ENCODE data around the gene SEPTIN12.
"Not testable (repeated sequence)": the region's sequence is repeated elsewhere in the genome, so short reads cannot be mapped to it uniquely, and the experiment has no call there.

SEPTIN12 gene

DNA sequence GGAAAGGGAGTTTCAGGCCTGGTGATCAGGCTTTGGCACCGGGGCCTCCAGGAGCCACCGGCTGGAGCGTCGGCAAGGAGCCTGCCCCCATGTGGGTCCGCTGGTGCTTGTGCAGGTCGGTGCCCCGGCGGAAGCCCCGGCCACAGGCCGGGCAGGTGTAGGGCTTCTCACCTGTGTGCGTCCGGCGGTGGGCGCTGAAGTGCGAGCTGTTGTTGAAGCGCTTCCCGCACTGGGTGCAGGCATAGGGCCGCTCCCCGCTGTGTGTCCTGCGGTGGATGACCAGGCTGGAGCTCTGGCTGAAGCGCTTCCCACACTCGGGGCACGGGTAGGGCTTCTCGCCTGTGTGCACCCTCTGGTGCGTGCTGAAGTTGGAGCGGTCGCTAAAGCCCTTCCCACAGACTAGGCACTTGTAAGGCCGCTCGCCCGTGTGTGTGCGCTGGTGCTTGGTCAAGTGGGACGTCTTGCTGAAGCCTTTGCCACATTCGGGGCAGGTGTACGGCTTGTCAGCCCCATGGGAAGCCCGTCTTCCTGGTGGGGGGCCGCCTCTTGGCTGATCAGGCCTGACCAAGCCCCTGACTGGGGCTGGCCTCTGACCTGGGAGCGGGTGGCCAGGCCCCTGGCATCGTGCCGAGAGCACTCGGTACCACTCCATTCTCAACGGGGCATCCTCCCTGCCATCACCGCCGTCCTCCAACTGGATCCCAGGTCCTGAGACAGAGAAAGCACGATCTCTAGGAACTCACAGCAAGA, 35.6 kb downstream of the SEPTIN12 start:
- no peak for DNase-seq

DNA sequence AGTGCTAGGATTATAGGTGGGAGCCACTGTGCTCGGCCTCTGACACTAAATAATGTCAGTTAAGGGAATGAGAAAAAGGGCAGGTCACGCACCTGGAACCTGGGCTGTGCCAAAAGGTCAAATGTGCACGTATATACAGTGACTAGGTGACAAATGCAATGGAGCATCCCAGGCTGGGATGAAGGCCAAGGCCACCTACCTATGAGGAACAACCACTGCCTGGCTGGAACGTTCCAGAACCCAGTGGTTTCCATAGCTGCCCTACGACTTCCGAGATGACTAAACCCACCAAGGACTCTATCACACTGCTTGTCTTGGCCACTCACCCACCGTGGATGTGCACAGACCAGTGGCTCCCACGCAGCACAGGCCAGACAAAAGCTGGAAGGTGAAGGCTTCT, 37.2 kb downstream of the SEPTIN12 start:
- no peak for DNase-seq

DNA sequence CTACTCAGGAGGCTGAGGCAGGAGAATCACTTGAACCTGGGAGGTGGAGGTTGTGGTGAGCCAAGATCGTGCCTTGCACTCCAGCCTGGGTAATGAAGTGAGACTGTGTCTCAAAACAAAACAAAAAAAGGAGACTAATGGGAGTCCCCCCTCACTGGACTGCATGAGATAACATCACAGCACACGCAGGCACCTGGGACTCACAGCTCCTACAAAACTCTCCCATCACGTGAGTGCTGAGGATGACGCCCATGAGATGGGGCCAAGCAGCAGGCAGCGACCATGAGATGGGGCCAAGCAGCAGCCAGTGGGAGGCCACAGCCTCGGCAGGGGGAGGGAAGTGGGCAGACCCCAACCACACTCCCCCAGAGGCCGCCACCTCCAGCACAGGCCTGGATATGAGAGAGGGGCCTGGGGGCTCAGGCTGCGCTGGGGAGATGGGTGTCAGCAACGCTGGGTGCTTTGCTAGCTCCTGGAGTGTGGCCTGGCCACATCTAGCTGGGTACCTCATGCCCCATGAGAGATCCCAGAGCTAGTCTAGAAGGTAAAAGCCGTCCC, 38.4 kb downstream of the SEPTIN12 start:
- no peak for DNase-seq

DNA sequence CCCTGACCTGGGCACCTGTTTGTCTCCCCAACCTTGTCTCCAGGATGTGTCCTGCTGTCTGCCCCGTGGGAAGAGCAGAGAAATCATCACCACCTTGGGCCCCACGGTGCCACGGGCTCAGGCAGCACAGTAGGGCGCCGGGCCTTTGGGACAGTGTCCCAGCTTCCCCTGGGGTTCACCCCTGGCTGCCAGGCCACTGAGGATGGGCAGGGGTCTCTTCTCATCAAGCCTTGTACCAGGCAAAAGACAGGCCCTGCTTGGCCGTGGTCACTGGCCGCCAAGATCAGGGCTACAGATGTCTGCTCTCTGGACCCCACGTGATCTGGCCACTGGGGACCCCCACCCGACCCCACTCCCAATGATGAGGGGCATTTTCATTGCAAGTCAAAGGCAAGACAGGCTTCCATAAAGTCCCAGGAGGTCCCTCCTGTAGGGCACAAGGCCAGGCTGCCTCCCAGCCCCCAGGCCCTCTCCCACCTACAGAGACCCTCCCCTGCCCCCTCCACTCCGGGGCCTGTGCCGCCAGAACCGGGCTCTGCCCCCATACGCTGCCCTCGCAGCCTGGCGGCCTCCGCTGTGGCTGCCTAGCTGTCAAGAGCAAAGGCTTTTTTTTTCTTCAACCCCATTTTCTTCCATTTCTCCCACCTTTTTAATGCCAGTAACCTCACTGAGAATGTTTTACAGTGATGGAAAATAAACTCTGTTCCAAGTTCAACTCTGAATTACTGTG, 39.3 kb downstream of the SEPTIN12 start:
- DNase-seq: no peak

DNA sequence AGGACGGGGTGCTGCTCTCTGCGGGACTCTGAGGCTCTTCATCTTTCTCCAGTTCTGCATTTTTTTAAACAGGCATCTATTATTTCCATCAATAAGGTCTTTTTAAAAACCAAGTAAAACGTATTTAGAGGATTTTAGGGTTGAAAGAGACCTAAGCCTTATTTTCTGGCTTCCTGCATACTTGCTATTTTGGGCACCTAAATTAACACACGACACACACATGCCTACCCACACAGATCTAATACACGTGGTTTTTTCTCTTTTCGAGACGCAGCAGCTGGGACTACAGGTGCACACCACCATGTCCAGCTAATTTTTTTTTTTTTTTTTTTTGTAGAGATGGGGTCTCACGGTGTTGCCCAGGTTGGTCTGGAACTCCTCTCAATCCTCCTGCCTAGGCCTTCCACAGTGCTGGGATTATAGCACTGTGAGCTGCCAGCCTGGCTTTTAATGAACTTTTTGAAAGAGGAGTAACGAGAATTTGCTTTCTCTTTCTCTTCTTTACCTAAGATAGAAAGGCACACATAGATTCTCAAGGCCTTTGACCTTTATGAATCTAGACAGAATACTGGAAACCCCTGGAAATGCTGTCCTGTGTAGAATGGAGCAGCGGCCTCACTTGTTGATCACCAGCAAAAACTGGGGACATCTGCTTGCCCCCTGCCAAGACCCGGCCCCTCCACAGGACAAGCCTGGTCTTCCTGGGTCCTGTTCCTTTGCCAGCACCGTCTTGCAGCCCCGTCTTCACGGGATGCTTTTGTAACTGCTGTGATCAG, 40.1 kb downstream of the SEPTIN12 start:
- DNase-seq: no peak

DNA sequence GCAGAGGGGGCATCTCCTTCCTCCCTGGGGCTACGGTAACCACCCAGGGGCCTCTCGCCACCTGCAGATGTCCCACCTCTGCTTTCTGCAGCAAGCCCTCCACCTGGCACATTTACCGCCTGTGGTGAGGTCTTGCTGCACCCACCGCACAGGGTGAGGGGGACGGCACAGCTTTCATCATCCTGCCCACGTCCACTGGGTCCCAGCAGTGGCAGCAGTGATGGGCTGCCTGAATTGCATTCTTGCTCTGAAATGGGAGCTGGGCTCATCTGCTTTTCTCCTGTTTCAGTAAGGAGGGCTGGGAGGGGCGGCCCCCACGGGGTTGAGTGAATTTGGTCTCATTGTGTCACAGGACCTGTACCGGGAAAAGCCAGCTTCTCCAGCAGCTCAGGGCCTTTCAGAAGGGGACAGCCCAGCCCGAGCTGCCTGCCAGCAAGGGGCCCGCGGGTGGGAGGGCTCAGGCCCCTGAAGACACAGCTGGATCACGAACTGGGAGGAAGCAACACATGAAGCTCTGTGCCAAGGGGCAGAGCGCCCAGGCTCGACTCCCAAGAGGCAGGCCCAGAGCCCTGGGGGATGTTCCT, 41.1 kb downstream of the SEPTIN12 start:
- no peak for DNase-seq

DNA sequence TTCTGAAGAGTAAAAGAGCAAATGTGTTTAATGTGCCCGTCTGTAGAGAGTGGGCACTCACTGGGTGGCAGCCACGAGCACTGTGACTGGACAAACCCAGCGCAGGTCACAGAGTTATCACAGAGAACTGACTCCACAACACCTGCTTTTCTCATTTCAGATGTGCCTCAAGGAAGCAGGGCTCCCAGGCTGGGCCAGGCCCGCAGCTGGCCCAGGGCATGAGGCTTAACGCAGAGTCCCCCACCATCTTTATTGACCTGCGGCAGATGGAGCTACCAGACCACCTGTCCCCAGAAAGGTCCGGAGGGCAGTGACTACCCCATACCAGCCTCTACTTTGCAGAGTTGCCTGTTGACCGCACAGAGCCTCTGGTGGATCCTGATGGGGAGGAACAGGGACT, 41.9 kb downstream of the SEPTIN12 start:
- DNase-seq: no peak

DNA sequence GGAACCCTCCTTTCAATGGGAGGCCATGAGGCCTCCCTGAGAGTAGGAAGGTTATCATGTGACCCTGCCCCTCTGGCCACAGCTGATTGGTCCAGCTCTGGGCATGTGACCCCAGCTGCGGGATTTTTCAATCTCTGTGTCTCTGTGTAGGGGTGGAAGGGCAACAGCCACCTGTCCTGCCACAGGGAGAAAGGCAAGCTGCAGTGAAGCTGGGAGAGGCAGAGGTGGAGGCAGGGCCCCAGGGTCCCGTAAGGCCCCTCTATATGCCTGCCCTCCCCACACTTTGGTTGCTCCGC, 42.9 kb downstream of the SEPTIN12 start:
- no peak for DNase-seq

DNA sequence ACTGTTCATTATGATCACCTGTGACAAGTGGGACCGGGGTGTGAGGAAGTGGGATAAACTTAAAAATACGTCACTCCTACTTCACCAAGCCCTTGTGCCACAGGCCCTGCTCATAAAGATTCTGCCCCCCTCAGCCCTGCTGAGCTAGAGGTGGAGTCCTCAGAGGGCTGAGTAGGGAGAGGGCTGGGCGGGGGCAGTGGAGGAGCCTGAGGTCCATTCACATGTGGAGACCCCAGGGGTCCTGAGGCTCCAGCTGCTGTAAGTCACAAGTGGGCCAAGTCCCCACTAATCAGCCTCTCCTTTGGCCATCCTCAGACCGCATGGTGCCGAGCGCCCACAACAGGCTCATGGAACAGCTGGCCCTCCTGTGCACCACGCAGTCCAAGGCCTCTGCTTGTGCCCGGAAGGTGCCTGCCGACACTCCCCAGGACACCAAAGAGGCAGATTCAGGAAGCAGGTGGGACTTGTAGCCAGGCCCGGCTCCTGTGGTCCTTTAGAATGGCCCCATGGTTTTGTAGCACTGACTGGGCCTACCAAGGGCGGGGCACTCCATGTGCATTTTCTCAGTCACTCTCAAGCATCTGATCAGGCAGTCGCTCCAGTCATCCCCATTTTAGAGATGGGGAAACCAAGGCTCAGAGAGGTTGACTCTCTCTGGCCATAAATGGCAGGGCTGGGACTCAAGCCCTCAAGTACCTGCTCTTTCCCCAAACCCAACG, 43.4 kb downstream of the SEPTIN12 start:
- no peak for DNase-seq

DNA sequence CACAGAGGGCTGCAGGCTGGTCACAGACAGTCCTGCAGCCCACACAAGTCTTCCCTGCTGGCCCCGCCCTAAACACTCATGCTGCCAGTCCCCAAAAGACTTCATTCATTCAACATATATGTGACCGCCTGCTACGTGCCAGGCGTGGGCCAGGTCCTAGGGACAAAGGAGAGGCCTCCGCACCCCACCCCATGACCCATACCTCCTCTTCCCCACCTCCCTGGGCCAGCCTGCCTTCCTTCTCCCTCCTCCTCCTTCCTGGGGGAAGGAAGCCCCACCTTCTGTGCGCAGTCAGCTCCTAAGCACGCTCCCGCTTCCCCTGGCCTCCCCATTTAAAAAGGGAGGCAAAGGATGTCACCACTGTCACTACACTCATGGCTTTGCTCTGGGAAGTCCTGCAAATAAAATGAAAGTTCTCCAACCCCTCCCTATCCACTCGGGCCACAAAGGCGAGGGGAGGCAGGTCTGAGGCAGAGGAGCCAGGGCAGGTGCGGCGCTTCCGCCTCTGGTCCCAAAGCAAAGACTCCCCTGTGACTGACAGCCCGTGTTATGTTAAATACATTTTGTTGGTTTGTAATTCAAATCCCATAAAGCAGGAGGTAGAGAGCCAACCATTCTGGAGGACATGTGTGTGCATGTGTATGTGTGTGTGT, 44.8 kb downstream of the SEPTIN12 start:
- DNase-seq: no peak

DNA sequence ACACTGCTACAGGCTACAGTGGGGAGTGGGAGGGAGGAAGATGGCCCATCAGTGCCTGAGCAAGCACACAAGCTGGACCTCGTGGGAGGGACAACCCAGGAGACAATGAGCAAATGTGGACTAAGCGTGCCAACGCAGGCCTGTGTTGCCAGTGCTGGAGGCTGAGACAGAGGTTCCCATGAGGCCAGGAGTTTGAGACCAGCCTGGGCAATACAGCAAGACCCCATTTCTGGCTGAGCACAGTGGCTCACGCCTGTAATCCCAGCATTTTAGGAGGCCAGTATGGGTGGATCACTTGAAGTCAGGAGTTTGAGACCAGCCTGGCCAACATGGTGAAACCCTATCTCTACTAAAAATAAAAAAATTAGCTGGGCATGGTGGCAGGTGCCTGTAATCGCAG, 49.8 kb downstream of the SEPTIN12 start:
- DNase-seq: not testable (repeated sequence)

DNA sequence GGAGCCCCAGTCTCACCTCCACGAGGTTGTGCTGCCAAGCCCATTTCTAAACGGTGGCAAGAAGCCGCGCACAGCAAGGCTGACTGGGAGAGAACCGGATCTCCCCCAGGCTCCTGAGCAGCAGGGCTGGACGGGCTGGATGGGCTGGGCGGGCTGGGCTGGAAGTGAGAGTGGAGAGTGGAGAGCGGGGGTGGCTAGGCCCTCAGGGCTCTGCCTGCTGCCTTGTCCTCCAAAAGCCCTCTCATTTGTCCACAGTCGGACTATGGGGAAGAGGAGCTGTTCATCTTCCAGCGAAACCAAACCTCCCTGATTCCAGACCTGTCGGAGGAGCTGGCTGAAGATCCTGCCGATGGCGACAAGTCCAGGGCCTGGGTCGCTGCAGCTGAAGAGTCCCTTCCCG, 50.6 kb downstream of the SEPTIN12 start:
- DNase-seq: no peak

DNA sequence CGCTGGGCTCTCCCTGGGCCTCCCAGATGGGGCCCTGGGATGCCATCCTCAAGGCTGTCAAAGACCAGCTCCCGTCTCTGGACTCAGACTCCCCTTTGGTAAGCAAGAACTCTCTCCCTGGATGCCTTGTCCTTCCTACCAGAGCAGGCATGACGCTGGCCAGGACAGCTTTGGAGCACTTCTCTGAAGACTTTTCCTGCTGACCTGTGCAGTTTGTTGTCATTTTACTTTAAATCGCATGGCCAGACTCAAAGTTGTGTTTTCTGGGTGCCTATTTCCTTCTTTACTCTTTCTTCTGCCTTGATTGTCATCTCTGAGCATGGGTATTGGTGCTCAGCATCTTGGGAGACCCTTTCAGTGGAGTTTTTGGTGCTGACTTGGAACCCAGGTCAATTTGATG, 51.6 kb downstream of the SEPTIN12 start:
- DNase-seq: no peak

DNA sequence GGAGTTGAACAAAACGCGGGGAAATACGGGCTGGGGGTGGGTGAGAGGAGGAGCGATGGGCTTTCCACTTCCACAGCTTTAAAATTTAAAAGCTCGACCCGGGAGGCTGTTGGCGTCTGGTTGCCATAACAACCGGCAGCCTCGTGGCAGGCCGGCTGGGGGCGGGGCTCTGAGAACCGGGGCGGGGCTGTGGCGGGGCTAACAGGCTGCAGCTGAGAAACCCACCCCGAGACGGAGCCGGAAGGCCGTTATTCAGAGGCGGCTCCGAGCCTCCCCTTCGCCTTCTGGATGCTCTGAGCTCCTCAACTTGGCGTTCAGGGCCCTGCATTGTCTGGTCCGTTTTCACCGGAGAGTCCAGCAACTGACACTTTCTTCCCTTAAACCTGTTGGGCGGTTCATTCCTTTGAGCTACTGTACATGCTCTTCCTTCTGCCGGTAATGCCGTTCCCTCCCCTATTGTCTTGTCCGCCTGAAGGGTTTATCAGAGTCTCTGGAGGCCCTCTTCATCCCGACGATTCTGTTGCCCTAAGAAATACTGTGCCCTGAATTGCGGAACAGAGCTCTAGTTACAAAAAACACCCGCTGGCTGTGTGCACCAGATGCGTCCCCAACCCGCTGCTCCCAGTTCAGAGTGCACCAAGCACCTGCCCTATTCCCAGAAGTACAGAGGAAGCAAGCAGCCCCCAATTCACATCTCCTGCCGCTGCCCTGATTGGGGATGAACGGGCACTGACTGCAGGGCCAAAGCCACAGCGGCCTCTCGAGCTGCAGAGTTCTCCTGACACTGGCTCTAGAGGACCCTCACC, 53.2 kb downstream of the SEPTIN12 start:
- DNase-seq: peak; percentile 89 to 95

DNA sequence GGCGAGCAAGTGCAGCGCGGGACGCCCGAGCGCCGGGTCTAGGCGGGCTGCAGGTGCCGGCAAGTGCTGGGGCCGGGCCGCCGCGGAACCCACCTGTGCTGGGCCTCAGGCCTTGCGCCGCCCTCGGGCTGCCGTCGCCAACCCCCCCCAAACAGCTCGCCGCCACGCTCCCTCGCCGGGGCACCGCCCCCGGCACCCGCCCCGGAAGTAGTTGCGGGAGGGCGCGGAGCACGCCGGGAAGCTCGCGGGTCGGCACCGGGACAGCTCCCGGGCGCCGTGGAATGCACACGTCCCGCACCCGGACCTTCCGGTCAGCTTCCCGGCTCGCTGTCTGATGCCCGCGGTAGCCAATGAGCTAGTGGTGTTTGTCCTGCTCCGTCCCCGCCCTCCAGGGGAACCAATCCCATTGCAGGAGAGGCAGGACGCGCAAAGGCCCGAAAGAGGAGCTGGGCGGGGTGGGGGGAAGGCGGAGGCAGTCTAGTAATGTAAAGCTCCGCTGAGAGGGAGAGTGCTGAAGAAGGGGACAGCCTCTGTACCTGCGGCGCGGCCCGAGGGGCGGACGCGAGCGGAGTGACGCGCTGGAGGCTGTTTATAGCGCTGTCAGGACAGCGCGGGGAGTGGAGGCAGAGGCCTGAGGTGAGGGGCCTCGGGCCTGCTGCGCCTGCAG, 53.9 kb downstream of the SEPTIN12 start, which contains the start of the genes ANKS3 and DNAAF8:
Gene ANKS3, minus strand, starts transcription at position 209 of the 667 bp plus-strand sequence. CDS start 4,122 bp downstream, outside the sequence.
Gene DNAAF8, plus strand, starts transcription at position 475 of the 667 bp plus-strand sequence. CDS start 1,978 bp downstream, outside the sequence.
- peak; percentile 75 to 77 for DNase-seq

DNA sequence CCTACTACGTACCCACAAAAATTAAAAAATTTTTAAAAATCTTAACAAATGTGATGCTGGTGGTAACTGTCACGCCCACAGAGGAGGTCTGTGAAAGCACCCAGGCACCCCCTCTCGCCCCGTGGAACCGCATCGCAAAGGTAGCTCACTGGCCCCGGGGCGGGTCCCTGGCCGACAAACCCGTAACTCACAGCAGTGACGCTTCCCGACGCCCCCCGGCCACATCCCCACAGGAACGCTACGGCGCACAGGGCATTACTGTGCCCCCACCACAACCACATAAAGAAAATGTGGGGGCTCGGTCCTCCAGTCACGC, 54.4 kb downstream of the SEPTIN12 start:
- DNase-seq: peak; percentile 25 to 29

DNA sequence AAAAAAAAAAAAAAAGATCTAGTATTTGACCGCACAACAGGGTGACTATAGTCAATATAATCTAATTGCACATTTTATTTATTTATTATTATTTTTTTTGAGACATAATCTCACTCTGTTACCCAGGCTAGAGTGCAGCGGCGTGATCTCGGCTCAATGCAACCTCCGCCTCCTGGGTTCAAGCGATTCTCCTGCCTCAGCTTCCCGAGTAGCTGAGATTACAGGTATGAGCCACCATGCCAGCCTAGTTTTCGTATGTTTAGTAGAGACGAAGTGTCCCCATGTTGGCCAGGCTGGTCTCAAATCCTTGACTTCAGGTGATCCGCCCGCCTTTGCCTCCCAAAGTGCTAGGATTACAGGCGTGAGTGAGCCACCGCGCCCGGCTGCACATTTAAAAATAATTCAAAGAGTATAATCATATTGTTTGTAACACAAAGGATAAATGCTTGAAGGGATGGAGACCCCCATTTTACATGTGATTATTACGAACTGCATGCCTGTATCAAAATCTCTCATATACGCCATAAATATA, 54.9 kb downstream of the SEPTIN12 start:
- DNase-seq: no peak

DNA sequence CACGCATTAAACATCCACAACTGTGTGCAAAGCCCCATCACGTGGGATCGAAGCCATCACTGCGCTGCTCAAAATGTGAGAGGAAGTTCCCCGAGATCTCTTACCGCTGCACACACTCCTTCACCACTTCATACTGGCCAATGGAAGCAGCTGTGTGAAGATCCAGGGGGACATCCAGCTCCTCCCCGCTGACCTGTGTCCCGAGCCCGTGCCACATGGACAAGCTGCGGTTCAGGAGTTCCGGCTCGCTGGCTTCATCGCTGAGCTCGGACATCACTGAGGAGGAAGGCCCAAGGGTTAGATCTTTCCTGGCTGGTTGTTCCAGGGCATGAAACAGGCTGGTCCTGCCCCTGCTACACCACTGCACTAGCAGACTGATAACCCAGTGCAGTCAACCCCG, 58.3 kb downstream of the SEPTIN12 start:
- no peak for DNase-seq

DNA sequence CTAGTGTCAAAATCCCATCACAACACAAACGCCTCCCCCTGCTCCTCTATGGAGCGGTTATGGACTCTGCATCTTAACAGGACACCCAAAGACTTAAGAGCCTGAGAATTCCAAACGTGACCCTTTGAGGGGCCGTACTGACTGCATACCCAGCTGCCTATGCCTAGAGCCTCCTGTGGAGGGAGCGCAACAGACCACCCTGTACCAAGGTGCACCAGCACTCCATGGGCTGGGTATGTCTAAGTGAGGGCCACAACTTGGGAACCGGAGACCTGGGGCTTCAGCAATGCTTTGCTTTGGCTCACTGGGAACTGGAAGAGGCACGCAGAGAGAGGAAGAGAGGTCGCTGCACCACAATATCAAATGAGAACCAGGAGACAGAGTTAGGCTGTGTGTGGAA, 59.5 kb downstream of the SEPTIN12 start:
- DNase-seq: no peak
